Stimulated activated memory B cell treated with anti-CD40 and anti-IgM and Interleukin-4, amounts not matched to agents 10 μg/mL and 1 μg/mL and 100 μg/mL, for 72 hours (primary cell): ENCODE results near the gene GPRIN1.
"Not testable (repeated sequence)": the region's sequence is repeated elsewhere in the genome, so short reads cannot be mapped to it uniquely, and the experiment has no call there.

Source experiments
- ATAC-seq: fragments of 150-1000 bp; cut with Tn5 transposase; 2 replicates; pipeline ENCODE4 v1.10.0; 2021
- H3K27ac Mint-ChIP-seq: one replicate; pipeline ENCODE4 v1.8.0; 2022; ENCODE audit warnings: mild to moderate bottlenecking, mixed read lengths
- H3K27me3 Mint-ChIP-seq: one replicate; pipeline ENCODE4 v1.8.0; 2022; ENCODE audit warnings: mixed read lengths
- H3K36me3 Mint-ChIP-seq: one replicate; pipeline ENCODE4 v1.8.0; 2022; ENCODE audit warnings: mixed read lengths
- H3K4me1 Mint-ChIP-seq: one replicate; pipeline ENCODE4 v1.8.0; 2022; ENCODE audit warnings: mixed read lengths
- H3K4me3 Mint-ChIP-seq: one replicate; pipeline ENCODE4 v1.8.0; 2022; ENCODE audit warnings: mild to moderate bottlenecking, moderate library complexity, mixed read lengths
- H3K9me3 Mint-ChIP-seq: one replicate; pipeline ENCODE4 v1.8.0; 2022; ENCODE audit warnings: mixed read lengths

GPRIN1 gene

DNA sequence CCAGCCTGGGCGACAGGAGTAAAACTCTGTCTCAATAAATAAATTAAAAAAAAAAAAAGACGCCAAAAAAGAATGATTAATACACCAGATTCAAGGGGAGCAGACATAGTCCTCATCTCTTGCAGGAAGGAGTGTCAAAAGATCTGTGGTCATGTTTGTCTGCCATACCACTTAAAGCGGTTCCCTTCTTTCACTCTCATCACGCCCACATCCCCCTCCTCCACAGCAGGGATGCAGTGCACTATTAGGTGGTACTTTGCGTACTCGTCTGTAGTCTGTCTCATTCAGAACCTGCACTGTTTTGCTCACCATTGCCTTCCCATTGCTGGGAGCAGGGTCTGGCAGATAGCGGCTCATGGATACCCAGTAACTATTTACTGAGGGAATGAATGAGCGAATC lies 49.6 kb downstream of the GPRIN1 start:
- Mint-ChIP-seq H3K36me3 (no peaks in the 10 kb centered on the region), H3K27me3 (peaks cover 42% of the 10 kb centered on the region), H3K9me3 (no peaks in the 10 kb centered on the region), H3K27ac (no peak overlapping the region), H3K4me3 (no peak overlapping the region), H3K4me1 (peaks cover 14% of the 10 kb centered on the region)
- ATAC-seq = no peak

DNA sequence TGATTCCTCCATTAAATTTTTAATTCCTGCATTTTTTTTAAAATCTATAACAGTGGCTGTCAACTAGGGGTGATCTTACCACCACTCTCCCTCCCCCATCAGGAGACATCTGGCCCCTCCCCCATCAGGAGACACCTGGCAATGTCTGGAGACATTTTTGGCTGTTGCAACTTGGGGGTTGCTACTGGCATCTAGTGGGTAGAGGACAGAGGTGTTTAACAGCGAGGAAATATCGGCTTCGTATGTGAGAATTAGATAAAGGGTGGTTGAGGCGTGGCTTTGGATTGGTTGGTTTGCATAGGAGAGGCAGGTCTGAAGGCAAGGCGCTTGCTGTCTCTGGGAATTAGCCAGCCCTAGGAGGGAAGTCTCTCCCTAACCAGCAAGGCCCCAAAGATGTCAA lies 50.3 kb downstream of the GPRIN1 start:
- no peak overlapping the region for H3K4me3 Mint-ChIP-seq

DNA sequence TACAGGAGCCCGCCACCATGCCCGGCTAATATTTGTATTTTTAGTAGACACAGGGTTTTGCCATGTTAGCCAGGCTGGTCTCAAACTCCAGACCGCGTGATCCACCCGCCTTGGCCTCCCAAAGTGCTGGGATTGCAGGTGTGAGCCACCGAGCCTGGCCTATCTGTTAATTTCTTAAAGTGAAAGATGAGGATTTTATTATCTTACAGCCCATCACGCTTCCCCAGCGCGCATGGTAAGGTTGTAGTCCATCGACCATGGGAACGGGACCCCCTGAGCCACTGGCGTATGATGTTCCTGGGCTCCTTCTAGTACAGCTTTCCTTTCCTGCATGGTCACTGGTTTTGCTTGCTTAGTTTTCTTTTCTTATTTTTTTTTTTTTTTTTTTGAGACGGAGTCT lies 52.1 kb downstream of the GPRIN1 start:
- ATAC-seq = no peak
- Mint-ChIP-seq H3K9me3 (no peaks in the 10 kb centered on the region), H3K4me3 (no peak overlapping the region), H3K4me1 (peaks cover 30% of the 10 kb centered on the region), H3K27me3 (peaks cover 47% of the 10 kb centered on the region), H3K36me3 (no peaks in the 10 kb centered on the region), H3K27ac (no peak overlapping the region)

More for the DNA sequence above, 50.3 kb downstream of the GPRIN1 start:
- no peak for ATAC-seq
- H3K27me3 Mint-ChIP-seq = peaks cover 42% of the 10 kb centered on the region
- H3K36me3 Mint-ChIP-seq = no peaks in the 10 kb centered on the region
- no peak overlapping the region for H3K27ac Mint-ChIP-seq
- H3K9me3 Mint-ChIP-seq = no peaks in the 10 kb centered on the region
- peaks cover 20% of the 10 kb centered on the region for H3K4me1 Mint-ChIP-seq

DNA sequence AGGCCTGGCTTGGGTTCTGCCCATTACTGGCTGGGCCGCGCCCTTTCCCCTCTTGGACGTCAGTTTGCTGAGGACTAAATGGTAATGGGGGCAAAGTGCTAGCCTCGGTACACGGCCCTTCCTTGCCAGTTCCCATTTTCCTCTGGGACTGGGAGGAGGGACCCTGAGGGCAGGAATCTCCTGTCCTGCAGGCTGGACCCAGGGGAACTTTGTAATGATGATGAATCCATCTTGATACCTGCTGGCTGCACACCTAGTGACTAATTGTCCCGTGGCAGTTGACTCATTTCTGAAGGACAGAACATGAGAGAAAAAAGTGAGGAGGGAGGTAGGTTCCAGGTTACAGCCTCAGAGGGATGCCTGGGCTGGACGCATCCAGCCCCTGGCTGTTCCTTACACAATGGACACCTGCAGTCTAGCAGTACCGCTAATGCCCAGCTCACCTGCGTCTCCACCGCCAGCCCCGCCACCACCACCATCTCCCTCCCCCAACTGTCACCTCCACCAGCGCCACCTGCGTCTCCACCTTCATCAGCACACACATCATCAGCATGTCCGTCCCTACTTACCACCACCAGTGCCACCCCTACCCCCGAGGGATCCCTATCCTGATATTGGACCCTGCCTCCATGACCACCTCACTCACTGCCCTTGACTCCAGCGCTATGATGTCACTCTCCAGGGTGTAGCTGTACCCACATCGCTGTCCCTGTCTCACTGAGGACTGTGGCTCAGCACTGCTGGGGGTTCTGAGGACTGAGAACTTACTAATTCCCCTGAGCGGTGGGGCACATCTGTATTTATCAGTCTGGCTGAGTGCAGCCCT lies 56.5 kb downstream of the GPRIN1 start:
- Mint-ChIP-seq H3K27me3 (peaks cover 15% of the 10 kb centered on the region), H3K27ac (no peak overlapping the region), H3K9me3 (no peaks in the 10 kb centered on the region), H3K4me3 (no peak overlapping the region), H3K36me3 (no peaks in the 10 kb centered on the region), H3K4me1 (peaks cover 34% of the 10 kb centered on the region)
- ATAC-seq = no peak

DNA sequence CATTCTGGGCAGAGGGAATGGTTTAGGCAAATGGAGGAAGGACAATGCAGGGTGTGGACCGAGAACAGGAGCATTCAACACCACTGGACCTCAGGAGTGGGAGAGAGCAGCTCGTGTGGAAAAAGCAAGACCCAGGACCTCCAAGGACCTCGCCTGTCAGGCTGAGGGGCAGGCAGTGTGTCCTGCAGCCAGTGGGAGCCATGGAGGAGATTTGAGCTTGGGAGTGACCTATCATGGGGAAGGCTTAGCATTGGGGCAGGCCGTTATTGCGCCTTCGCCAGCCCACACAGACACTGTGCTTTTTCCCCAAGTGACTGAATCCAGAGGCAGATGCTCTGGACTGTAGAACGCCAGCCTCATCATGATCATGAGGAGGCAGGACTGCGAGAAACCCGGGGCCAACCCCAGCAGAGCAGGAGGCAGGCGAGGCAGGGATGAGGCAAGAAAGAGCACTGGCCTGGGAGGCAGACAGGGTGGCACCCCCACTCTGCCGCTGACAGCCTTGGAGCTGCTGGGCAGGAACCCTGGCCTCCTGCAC lies 57.6 kb downstream of the GPRIN1 start:
- ATAC-seq = no peak
- H3K36me3 Mint-ChIP-seq = no peaks in the 10 kb centered on the region
- peaks cover 34% of the 10 kb centered on the region for H3K4me1 Mint-ChIP-seq
- no peak overlapping the region for H3K27ac Mint-ChIP-seq
- H3K9me3 Mint-ChIP-seq = no peaks in the 10 kb centered on the region
- H3K27me3 Mint-ChIP-seq = peaks cover 15% of the 10 kb centered on the region
- H3K4me3 Mint-ChIP-seq = no peak overlapping the region

DNA sequence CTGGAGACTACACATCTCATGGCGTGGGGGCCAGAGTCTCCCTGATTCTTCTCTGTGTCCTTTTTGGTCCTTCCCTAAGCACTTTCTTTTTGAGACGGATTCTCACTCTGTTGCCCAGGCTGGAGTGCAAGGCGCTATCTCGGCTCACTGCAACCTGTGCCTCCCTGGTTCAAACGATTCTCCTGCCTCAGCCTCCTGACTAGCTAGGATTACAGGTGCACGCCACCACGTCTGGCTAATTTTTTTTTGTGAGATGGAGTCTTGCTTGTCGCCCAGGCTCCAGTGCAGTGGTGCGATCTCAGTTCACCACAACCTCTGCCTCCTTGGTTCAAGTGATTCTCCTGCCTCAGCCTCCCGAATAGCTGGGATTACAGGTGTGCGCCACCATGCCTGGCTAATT lies 59.0 kb downstream of the GPRIN1 start:
- not testable (repeated sequence) for H3K9me3 Mint-ChIP-seq, H3K36me3 Mint-ChIP-seq, ATAC-seq
- peaks cover 15% of the 10 kb centered on the region for H3K27me3 Mint-ChIP-seq
- H3K4me3 Mint-ChIP-seq = peak overlapping the region; percentile 51
- H3K27ac Mint-ChIP-seq = peak overlapping the region; percentile 54
- H3K4me1 Mint-ChIP-seq = peaks cover 34% of the 10 kb centered on the region

DNA sequence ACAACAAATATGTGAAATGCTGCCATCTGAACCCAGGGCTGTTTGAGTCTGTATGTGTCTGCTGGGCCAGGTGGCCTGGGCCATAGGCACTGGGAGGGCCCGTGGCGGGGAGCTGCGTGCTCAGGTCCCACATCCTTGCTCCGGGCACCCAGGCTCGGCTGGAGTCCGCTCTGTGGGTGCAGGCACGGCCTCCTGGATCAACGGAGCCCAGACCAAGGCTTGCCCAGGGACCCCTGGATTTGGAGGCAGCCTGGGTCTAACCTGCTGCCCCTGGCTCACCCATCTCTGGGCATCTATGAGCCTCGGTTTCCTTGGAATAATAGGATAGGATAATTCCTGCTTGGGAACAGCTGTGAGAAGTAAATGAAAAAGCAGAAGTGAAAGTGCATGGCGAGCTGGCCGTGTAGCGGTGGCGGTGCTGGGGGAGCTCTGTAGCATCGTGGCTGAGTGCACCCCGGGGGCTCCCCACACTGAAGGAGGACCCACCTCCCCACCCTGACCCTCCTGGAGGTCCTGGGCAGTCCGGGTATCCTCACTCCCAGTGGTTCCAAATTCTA lies 59.6 kb downstream of the GPRIN1 start:
- H3K9me3 Mint-ChIP-seq = no peaks in the 10 kb centered on the region
- no peaks in the 10 kb centered on the region for H3K36me3 Mint-ChIP-seq
- H3K4me3 Mint-ChIP-seq = peak overlapping the region; percentile 48
- ATAC-seq = peak; percentile 74
- peak overlapping the region; percentile 54 for H3K27ac Mint-ChIP-seq
- peaks cover 34% of the 10 kb centered on the region for H3K4me1 Mint-ChIP-seq
- peaks cover 15% of the 10 kb centered on the region for H3K27me3 Mint-ChIP-seq

DNA sequence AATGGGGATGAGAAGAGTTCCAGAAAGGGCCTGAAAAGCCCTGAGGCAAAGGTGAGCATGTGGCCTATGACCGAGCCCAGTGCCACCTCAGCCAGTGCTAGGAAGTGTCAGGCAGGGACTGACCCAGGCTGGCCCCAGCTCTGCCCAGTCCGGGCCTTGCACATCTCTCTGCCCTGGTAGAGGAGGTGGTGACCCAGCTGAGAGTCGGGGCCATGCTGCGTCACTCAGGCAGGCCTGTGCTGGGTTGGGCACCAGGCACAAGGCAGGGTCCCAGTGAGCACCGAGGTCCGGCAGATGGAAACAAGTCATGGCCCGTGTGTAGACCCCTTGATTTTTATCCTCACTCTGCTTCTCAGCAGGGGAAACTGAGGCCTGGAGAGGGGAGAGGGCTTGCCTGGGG lies 60.1 kb downstream of the GPRIN1 start:
- Mint-ChIP-seq H3K4me1 (peaks cover 33% of the 10 kb centered on the region), H3K4me3 (no peak overlapping the region), H3K27ac (peak overlapping the region; percentile 54), H3K36me3 (no peaks in the 10 kb centered on the region), H3K27me3 (peaks cover 10% of the 10 kb centered on the region), H3K9me3 (no peaks in the 10 kb centered on the region)
- no peak for ATAC-seq

DNA sequence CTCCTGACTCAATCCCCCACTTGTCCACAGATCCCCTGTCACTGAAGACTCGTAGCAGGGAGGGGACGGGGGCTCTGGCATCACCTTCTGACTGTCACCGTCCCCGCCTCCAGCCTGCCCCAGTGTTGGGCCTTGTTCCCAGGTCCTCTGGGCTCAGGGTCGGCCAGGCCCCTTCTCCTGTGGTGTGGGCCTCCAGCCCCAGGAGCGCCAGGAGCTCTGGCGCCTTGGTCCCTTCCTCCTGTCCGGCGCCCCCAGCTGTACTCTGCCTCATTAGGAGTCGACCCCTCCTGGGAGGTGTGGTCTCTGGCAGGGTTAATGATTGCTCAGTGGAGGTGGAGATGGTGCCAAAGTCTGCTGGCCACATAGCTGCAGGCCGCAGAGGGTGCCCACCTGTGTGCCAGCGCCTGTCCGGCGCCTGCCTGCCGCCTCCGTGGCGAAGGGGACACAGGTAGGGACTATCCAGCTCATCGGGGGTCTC lies 61.0 kb downstream of the GPRIN1 start, which contains the start of gene CDHR2:
CDHR2 (plus strand) TSS at position 376 of the 478 bp plus-strand sequence. CDS start 16,011 bp downstream, outside the sequence.
- Mint-ChIP-seq H3K27ac (peak within 1 kb of the TSS; percentile 60), H3K36me3 (no peaks in the 10 kb centered on the region), H3K9me3 (no peaks in the 10 kb centered on the region), H3K4me1 (peaks cover 37% of the 10 kb centered on the region), H3K27me3 (peaks cover 7% of the 10 kb centered on the region), H3K4me3 (no peak within 1 kb of the TSS)
- no peak for ATAC-seq

DNA sequence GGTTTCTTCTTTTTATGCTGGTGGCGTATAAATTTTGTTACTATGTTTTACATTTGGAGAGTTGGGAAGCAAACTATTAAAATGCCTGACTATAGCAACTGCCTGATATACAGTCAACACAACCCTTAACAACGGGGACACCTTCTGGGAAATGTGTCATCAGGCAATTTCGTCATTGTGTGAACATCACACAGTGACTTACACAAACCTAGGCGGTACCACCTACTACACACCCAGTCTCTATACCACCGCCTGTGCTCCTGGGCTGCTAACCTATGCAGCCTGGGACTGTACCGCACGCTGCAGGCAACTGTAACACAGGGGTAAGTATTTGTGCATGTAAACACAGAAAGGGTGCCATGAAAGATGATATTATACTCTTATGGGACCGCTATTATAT lies 62.2 kb downstream of the GPRIN1 start:
- Mint-ChIP-seq H3K9me3 (no peaks in the 10 kb centered on the region), H3K36me3 (no peaks in the 10 kb centered on the region), H3K4me3 (no peak overlapping the region), H3K27me3 (no peaks in the 10 kb centered on the region), H3K27ac (no peak overlapping the region), H3K4me1 (peaks cover 36% of the 10 kb centered on the region)
- no peak for ATAC-seq
